RWPE2 (cell line): ENCODE measurements around the gene DENND2A.

Experiments
- ATAC-seq: fragments of 200-7000 bp; cut with Tn5 transposase; 3 replicates; pipeline ENCODE4 v1.9.1; 2021; ENCODE audit warnings: low read depth
- DNase-seq: peaks from one replicate; pipeline ENCODE4 v3.0.0-alpha.2; 2020; ENCODE audit warnings: low spot score
- H3K27ac ChIP-seq: fragments of 450-650 bp; 2 replicates; pipeline ENCODE4 v1.5.1; 2017; ENCODE audit warnings: mild to moderate bottlenecking; ENCODE audit not compliant: poor library complexity, severe bottlenecking
- H3K27me3 ChIP-seq: fragments of 250-450 bp; sonication (Bioruptor Pico); 2 replicates; pipeline ENCODE4 v1.5.1; 2021; ENCODE audit warnings: mild to moderate bottlenecking, moderate library complexity; ENCODE audit not compliant: insufficient read depth, poor library complexity, severe bottlenecking
- H3K36me3 ChIP-seq: fragments of 250-450 bp; sonication (Bioruptor Pico); 2 replicates; pipeline ENCODE4 v1.5.1; 2020; ENCODE audit warnings: low read depth, mild to moderate bottlenecking, moderate library complexity
- H3K4me1 ChIP-seq: fragments of 250-450 bp; sonication (Bioruptor Pico); 2 replicates; pipeline ENCODE4 v1.5.1; 2021; ENCODE audit warnings: mild to moderate bottlenecking, moderate library complexity; ENCODE audit not compliant: insufficient read depth, poor library complexity, severe bottlenecking
- H3K4me3 ChIP-seq: fragments of 250-450 bp; sonication (Bioruptor Pico); 2 replicates; pipeline ENCODE4 v1.5.1; 2021; ENCODE audit warnings: mild to moderate bottlenecking, moderate library complexity; ENCODE audit not compliant: severe bottlenecking
- H3K9me3 ChIP-seq: fragments of 250-450 bp; sonication (Bioruptor Pico); 2 replicates; pipeline ENCODE4 v1.5.1; 2021; ENCODE audit warnings: mild to moderate bottlenecking, moderate library complexity; ENCODE audit not compliant: severe bottlenecking
- TF ChIP-seq, protein P1 (sequence below): fragments of 450-650 bp; IDR thresholded peaks from one replicate; pipeline ENCODE4 v1.5.1; 2017; ENCODE audit warnings: mild to moderate bottlenecking, moderate library complexity; ENCODE audit not compliant: poor library complexity, severe bottlenecking

The DENND2A gene

DNA sequence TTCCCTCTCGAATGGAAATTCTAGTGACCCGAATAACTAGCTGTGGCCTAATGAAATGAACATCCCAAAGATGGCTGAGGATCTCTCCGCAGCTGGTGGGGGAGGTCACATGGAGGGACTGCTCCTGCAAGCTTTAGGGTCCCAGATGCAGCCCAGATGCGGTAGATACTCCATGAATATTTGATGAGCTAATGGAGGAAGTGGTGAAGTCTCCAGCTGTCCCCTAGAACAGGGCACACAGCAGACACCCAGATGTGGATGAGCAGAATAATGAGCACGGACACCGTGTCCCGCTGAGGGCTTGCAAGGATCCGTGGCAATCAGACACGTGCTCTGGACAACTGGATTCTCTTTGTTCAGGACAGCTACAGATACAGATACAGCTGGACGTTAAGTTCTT, 59.2 kb downstream of the DENND2A start:
- Histone ChIP-seq H3K9me3 (no peaks in the 10 kb centered on the region), H3K4me1 (no peaks in the 10 kb centered on the region), H3K27ac (no peak overlapping the region), H3K36me3 (no peaks in the 10 kb centered on the region), H3K27me3 (no peaks in the 10 kb centered on the region), H3K4me3 (no peak overlapping the region)
- no peak for DNase-seq
- ATAC-seq = no peak
- TF ChIP-seq, protein P1, sequence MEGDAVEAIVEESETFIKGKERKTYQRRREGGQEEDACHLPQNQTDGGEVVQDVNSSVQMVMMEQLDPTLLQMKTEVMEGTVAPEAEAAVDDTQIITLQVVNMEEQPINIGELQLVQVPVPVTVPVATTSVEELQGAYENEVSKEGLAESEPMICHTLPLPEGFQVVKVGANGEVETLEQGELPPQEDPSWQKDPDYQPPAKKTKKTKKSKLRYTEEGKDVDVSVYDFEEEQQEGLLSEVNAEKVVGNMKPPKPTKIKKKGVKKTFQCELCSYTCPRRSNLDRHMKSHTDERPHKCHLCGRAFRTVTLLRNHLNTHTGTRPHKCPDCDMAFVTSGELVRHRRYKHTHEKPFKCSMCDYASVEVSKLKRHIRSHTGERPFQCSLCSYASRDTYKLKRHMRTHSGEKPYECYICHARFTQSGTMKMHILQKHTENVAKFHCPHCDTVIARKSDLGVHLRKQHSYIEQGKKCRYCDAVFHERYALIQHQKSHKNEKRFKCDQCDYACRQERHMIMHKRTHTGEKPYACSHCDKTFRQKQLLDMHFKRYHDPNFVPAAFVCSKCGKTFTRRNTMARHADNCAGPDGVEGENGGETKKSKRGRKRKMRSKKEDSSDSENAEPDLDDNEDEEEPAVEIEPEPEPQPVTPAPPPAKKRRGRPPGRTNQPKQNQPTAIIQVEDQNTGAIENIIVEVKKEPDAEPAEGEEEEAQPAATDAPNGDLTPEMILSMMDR = no peak

- Histone ChIP-seq H3K27me3 (no peaks in the 10 kb centered on the region), H3K27ac (no peak overlapping the region), H3K9me3 (no peaks in the 10 kb centered on the region), H3K36me3 (no peaks in the 10 kb centered on the region), H3K4me3 (no peak overlapping the region), H3K4me1 (no peaks in the 10 kb centered on the region)
- ATAC-seq = no peak
- TF ChIP-seq, protein P1 = no peak
- no peak for DNase-seq
These were observed 63.0 kb downstream of the DENND2A start for GRCh38 chr7:140577651-140578050.

- no peak for ATAC-seq
These were observed 64.0 kb downstream of the DENND2A start for GRCh38 chr7:140576589-140576988.

DNA sequence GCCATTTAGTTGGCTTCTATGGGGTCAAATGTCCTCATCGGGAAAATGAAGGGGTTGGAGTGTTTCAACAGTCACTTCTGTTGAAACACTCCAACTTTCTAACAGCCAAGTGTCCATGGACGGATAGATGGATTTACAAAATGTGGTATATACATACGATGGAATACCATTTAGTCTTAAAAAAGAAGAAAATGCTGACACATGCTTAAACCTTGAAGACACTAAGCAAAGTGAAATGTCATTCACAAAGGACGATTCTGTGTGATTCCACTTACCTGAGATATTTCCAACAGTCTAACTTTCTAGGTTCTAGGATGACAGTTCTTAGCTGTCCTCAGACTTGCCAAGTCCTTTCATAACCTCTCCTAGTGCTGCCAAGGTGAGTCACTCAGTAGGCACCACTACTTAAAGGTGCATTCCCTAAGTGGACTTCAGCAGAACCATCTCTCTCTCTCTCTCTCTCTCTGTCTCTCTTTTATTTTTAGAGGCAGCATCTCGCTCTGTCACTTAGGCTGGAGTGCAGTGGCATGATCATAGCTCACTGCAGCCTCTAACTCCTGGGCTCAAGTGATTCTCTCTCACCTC, 69.0 kb downstream of the DENND2A start:
- H3K36me3 ChIP-seq = no peaks in the 10 kb centered on the region

More at GRCh38 chr7:140576589-140576988, 64.0 kb downstream of the DENND2A start:
- TF ChIP-seq, protein P1 = no peak
- H3K4me3 ChIP-seq = no peak overlapping the region
- H3K4me1 ChIP-seq = no peaks in the 10 kb centered on the region
- no peaks in the 10 kb centered on the region for H3K36me3 ChIP-seq
- no peaks in the 10 kb centered on the region for H3K9me3 ChIP-seq
- H3K27me3 ChIP-seq = no peaks in the 10 kb centered on the region
- no peak for DNase-seq
- no peak overlapping the region for H3K27ac ChIP-seq

DNA sequence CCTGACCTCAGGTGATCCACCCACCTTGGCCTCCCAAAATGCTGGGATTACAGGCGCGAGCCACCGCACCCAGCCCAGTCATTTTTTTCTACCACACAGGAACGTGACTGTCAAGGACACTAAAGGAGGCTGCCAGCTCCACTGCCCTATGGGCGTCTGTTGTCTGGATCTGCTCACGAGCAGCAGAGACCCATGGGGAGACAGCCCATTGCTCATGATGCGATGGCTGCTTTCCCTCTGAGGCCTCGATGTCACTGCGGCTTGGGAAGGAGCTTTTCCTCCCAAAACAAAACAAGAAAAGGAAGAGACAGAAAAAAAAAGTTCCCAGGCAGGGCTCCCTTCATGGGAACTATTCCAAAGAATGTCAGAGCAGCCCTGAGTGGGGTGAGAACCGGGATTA, 70.5 kb downstream of the DENND2A start:
- no peak overlapping the region for H3K27ac ChIP-seq
- no peak for ATAC-seq
- no peaks in the 10 kb centered on the region for H3K9me3 ChIP-seq
- H3K27me3 ChIP-seq = no peaks in the 10 kb centered on the region
- no peak overlapping the region for H3K4me3 ChIP-seq
- peaks cover 15% of the 10 kb centered on the region for H3K4me1 ChIP-seq
- TF ChIP-seq, protein P1 = no peak
- no peak for DNase-seq
- no peaks in the 10 kb centered on the region for H3K36me3 ChIP-seq

More for the DNA sequence above, 69.0 kb downstream of the DENND2A start:
- Histone ChIP-seq H3K9me3 (no peaks in the 10 kb centered on the region), H3K27ac (no peak overlapping the region), H3K27me3 (no peaks in the 10 kb centered on the region), H3K4me1 (peaks cover 9% of the 10 kb centered on the region), H3K4me3 (no peak overlapping the region)
- DNase-seq (no peak), ATAC-seq (peak; percentile 94)
- TF ChIP-seq, protein P1 = no peak
